Upper lobe of left lung (tissue), 6 donors: ENCODE data around the gene SLC11A2. TPM values are rescaled to one million over a fixed set of nuclear protein-coding genes. Genes with fewer than 3 reads are reported as not detected.

Experiments used
- ATAC-seq, 2 donors: fragments of 200-7000 bp; cut with Tn5 transposase; one replicate each; pipeline ENCODE4 v1.9.1; 2022; ENCODE audit warnings: mild to moderate bottlenecking in 2 of 2, moderate library complexity in 2 of 2; ENCODE audit not compliant: low FRiP score in 2 of 2
- DNase-seq, 2 donors: peaks; one replicate each; pipeline ENCODE4 v3.0.0-alpha.2; 2019 to 2020
- H3K27ac ChIP-seq, 4 donors: fragments of 200-600 bp; sonication (generic); one replicate each; pipeline ENCODE4 v1.5.1; 2016 to 2019
- H3K27me3 ChIP-seq, 4 donors: fragments of 200-600 bp; sonication (generic); one replicate each; pipeline ENCODE4 v1.5.1; 2017 to 2019
- H3K36me3 ChIP-seq, 4 donors: fragments of 200-600 bp; sonication (generic); one replicate each; pipeline ENCODE4 v1.5.1; 2016 to 2019
- H3K4me1 ChIP-seq, 4 donors: fragments of 200-600 bp; sonication (generic); one replicate each; pipeline ENCODE4 v1.5.1; 2018 to 2019
- H3K4me3 ChIP-seq, 4 donors: fragments of 200-600 bp; sonication (generic); one replicate each; pipeline ENCODE4 v1.5.1; 2017 to 2019; ENCODE audit warnings: mild to moderate bottlenecking in 2 of 4, moderate library complexity in 1 of 4
- H3K9me3 ChIP-seq, 4 donors: fragments of 200-600 bp; sonication (generic); one replicate each; pipeline ENCODE4 v1.5.1; 2018 to 2019
- EP300 ChIP-seq, 4 donors: sonication (generic); formaldehyde crosslinking; IDR thresholded peaks; one replicate each; pipeline ENCODE4 v1.5.1; 2017; ENCODE audit warnings: antibody characterized with exemption in 4 of 4, control low read depth in 2 of 4
- POLR2A ChIP-seq, 4 donors: fragments of 450-650 bp; IDR thresholded peaks; one replicate each; pipeline ENCODE4 v1.5.1; 2016 to 2017; ENCODE audit warnings: antibody characterized with exemption in 4 of 4, mild to moderate bottlenecking in 2 of 4
- POLR2AphosphoS5 ChIP-seq, 2 donors: sonication (generic); formaldehyde crosslinking; IDR thresholded peaks; one replicate each; pipeline ENCODE4 v1.5.1; 2017; ENCODE audit warnings: antibody characterized with exemption in 2 of 2
- WGBS, 2 donors: methylation state at CpG; one replicate each; pipeline ENCODE4 v1.1.5; 2017 to 2018; 5-methylcytosine and 5-hydroxymethylcytosine counted together
- total RNA-seq, 6 donors: library from RNA; depleted of rRNA in 4 of 6; stranded (reverse); fragments of >200 nt in 4 of 6; gene quantifications; one replicate each; pipeline versions ENCODE4 v1.1.0 to v1.2.1, GENCODE V29; 2016 to 2021
- TF ChIP-seq, protein P1 (sequence below), 6 experiments: fragments of 450-650 bp in 4 of 6; fragments of 200-600 bp in 2 of 6; sonication (generic) in 2 of 6; IDR thresholded peaks; one replicate each; pipeline ENCODE4 v1.5.1; 2016 to 2019; ENCODE audit warnings: antibody characterized with exemption in 6 of 6
- donor health status: DM: no; HTN: no; CAD: no; lungs with moderate emphysema.
- donor health status: DM: no; HTN: yes; CAD: no; lungs with severe emphysema.

SLC11A2 gene
- total RNA-seq, 6 donors from 2014 or later: 67.3 to 110 (median 87.0) TPM

DNA sequence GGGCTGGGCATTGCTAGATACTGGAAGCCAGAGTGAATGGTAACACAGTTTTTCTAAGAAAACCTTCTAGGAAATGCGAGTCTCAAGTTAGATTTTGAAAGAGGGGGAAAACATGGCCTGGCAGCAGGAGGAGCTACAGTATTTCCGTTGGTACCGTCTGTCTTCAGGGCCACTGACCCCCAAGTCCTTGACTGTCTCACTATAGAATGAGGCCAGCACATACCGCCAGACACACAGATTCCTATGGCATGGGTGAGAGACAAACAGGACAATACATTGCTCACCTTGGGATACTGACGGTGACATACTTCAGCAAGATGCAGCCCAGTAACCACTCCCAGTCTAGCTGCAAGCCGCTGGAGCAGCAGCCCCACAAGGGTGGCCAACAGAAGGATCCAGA is 21.7 kb downstream of the SLC11A2 start:
- ATAC-seq (no peak), DNase-seq (no peak)
- no peak overlapping the region for H3K4me3 ChIP-seq
- peak overlapping the region in 1 of 4 donors; percentile 30 for H3K27ac ChIP-seq
- no peaks in the 10 kb centered on the region for H3K27me3 ChIP-seq
- TF ChIP-seq EP300 (IDR thresholded peaks at IDR 0.05) (no peak), POLR2AphosphoS5 (IDR thresholded peaks at IDR 0.05) (no peak), POLR2A (IDR thresholded peaks at IDR 0.05) (no peak)
- TF ChIP-seq, protein P1, sequence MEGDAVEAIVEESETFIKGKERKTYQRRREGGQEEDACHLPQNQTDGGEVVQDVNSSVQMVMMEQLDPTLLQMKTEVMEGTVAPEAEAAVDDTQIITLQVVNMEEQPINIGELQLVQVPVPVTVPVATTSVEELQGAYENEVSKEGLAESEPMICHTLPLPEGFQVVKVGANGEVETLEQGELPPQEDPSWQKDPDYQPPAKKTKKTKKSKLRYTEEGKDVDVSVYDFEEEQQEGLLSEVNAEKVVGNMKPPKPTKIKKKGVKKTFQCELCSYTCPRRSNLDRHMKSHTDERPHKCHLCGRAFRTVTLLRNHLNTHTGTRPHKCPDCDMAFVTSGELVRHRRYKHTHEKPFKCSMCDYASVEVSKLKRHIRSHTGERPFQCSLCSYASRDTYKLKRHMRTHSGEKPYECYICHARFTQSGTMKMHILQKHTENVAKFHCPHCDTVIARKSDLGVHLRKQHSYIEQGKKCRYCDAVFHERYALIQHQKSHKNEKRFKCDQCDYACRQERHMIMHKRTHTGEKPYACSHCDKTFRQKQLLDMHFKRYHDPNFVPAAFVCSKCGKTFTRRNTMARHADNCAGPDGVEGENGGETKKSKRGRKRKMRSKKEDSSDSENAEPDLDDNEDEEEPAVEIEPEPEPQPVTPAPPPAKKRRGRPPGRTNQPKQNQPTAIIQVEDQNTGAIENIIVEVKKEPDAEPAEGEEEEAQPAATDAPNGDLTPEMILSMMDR (IDR thresholded peaks at IDR 0.05): no peak
- no peaks in the 10 kb centered on the region for H3K9me3 ChIP-seq
- peaks cover 3 to 24% (median 4%) of the 10 kb centered on the region in 4 donors for H3K4me1 ChIP-seq
- H3K36me3 ChIP-seq: peaks cover 7 to 82% (median 34%) of the 10 kb centered on the region in 4 donors
- WGBS, 2 donors: 85% methylated on average over 6 of the region's 6 CpGs

DNA sequence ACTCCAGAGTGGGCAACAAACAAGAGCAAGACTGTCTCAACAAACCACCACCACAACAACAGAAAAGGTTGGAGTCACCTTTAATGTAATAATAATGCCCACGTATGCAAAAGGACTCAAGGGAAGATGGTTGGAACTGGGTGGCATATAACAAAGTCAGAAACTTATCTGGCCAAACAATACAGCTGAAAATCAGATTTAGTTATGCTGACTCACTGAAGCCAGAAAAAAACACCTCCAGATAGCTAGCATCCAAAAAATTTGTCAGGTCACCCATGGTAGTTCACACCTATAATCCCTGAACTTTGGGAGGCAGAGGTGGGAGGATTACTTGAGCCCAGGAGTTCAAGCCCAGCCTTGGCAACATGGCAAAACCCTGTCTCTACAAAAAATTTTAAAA is 24.4 kb downstream of the SLC11A2 start:
- Histone ChIP-seq H3K4me1 (peaks cover 0 to 12% (median 4%) of the 10 kb centered on the region in 4 donors), H3K27ac (no peak overlapping the region), H3K36me3 (peaks cover 15 to 92% (median 35%) of the 10 kb centered on the region in 4 donors), H3K27me3 (no peaks in the 10 kb centered on the region), H3K4me3 (no peak overlapping the region), H3K9me3 (no peaks in the 10 kb centered on the region)
- TF ChIP-seq POLR2AphosphoS5 (IDR thresholded peaks at IDR 0.05) (no peak), EP300 (IDR thresholded peaks at IDR 0.05) (no peak)
- TF ChIP-seq, protein P1 (IDR thresholded peaks at IDR 0.05): no peak
- ATAC-seq (no peak), DNase-seq (no peak)
- WGBS, 2 donors: 92 to 100% methylated on average over 1 of the region's 1 CpG

DNA sequence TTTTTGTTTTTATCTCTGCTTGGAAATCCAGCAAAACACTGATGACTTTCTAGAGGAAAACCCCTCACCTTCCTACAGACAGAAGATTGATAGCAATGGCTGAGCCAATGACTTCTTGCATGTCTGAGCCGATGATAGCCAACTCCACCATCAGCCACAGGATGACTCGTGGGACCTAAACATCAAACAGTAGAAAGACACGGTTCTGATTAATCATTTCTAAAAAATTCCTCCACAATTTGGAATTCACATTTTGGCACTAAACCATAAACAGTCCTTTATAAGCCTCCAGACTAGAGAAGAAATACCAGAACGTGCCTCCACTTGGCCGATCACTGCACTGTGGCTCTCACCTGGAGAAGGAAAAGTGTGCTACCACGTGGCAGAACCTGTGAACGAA is 25.9 kb downstream of the SLC11A2 start:
- 82 to 91% methylated on average over 7 of the region's 7 CpGs for WGBS, 2 donors
- TF ChIP-seq, protein P1 (IDR thresholded peaks at IDR 0.05): no peak
- TF ChIP-seq POLR2A (IDR thresholded peaks at IDR 0.05): no peak
- no peak for TF ChIP-seq EP300 (IDR thresholded peaks at IDR 0.05)
- no peak for TF ChIP-seq POLR2AphosphoS5 (IDR thresholded peaks at IDR 0.05)
- H3K4me3 ChIP-seq: no peak overlapping the region
- H3K27ac ChIP-seq: no peak overlapping the region
- DNase-seq (no peak), ATAC-seq (no peak)
- H3K9me3 ChIP-seq: no peaks in the 10 kb centered on the region
- H3K4me1 ChIP-seq: peaks cover 0 to 2% (median under 1%) of the 10 kb centered on the region in 4 donors
- H3K27me3 ChIP-seq: no peaks in the 10 kb centered on the region
- H3K36me3 ChIP-seq: peaks cover 19 to 98% (median 49%) of the 10 kb centered on the region in 4 donors

DNA sequence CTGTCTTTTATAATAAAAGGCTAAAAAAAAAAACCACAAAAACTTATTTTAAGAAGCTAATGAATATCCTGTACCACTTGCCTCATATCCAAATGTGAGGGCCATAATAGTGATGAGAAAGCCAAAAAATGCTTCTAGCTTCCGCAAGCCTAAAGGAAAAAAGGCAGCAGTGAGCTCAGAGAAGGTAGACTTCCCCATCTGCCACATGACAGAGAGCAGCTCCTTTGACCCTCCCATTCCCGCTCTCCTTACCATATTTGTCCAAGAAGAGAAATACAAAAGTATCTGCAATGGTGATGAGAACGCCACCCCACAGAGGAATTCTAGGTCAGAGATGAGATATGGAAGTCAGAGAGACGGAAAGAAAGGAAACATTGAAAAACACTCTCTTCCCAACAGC is 27.1 kb downstream of the SLC11A2 start:
- Histone ChIP-seq H3K4me1 (no peaks in the 10 kb centered on the region), H3K9me3 (no peaks in the 10 kb centered on the region), H3K36me3 (peaks cover 15 to 98% (median 55%) of the 10 kb centered on the region in 4 donors), H3K4me3 (no peak overlapping the region), H3K27ac (no peak overlapping the region), H3K27me3 (no peaks in the 10 kb centered on the region)
- 76% methylated on average over 4 of the region's 4 CpGs for WGBS, 2 donors
- DNase-seq (no peak), ATAC-seq (peak in 1 of 2 donors; percentile 61)
- no peak for TF ChIP-seq EP300 (IDR thresholded peaks at IDR 0.05)
- no peak for TF ChIP-seq POLR2A (IDR thresholded peaks at IDR 0.05)
- TF ChIP-seq POLR2AphosphoS5 (IDR thresholded peaks at IDR 0.05): no peak
- TF ChIP-seq, protein P1 (IDR thresholded peaks at IDR 0.05): no peak

DNA sequence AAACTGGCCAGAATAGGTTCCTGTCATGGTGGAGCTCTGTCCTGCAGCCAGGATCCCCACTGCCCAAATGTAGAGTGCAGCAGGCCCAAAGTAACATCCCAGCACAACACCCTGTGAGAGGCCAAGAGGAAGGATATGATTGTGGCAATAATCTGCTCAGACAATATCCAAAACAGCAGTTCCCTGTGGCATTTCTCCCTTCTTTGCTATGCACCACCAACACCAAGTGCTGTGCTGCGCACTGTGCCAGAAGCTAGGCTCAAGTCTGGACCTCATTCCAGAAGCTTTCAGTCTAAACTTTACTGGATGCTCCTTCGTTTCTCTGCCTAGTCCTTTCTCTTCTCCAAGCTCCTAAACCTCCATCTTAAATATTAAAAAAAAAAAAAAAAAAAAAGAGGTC is 33.4 kb downstream of the SLC11A2 start:
- Histone ChIP-seq H3K4me1 (no peaks in the 10 kb centered on the region), H3K4me3 (no peak overlapping the region), H3K27ac (no peak overlapping the region), H3K27me3 (no peaks in the 10 kb centered on the region), H3K9me3 (no peaks in the 10 kb centered on the region), H3K36me3 (peaks cover 28 to 97% (median 67%) of the 10 kb centered on the region in 4 donors)
- no peak for DNase-seq
- no peak for TF ChIP-seq EP300 (IDR thresholded peaks at IDR 0.05)
- 20 to 27% methylated on average over 2 of the region's 2 CpGs for WGBS, 2 donors
- no peak for ATAC-seq
